HL-60 (cell line): ENCODE measurements around the gene SNX30.

ENCODE experiments used
- GABPA ChIP-seq: IDR thresholded peaks from 2 replicates; pipeline ENCODE4 v1.6.1; 2012; ENCODE audit warnings: low read depth
- POLR2AphosphoS5 ChIP-seq: IDR thresholded peaks from 2 replicates; pipeline ENCODE4 v1.6.1; 2012; ENCODE audit warnings: low read depth
- TF ChIP-seq, protein P1 (sequence below): IDR thresholded peaks from one replicate; pipeline ENCODE4 v1.5.1; 2011; ENCODE audit warnings: low read length, control low read depth, inconsistent platforms; ENCODE audit not compliant: insufficient read depth

DNA sequence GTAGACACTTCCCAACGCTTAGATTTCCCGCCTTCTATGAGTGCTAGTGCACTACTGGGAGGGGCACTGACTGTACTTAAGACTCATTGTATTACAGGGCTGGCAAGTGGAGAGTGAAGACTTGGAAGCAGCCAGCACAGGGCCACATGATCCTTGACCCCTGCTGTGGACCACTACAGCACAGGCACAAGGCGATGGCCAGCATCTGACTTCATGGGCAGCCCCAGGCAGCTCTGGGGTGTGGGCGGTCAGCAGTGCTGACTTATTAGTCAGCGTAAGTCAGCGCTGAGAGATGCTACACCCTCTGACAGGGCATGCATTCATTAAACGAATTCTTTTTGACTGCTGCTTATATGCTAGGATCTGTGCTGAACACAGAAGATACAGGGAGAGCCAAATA is 130.8 kb downstream of the SNX30 start:
- TF ChIP-seq, protein P1, sequence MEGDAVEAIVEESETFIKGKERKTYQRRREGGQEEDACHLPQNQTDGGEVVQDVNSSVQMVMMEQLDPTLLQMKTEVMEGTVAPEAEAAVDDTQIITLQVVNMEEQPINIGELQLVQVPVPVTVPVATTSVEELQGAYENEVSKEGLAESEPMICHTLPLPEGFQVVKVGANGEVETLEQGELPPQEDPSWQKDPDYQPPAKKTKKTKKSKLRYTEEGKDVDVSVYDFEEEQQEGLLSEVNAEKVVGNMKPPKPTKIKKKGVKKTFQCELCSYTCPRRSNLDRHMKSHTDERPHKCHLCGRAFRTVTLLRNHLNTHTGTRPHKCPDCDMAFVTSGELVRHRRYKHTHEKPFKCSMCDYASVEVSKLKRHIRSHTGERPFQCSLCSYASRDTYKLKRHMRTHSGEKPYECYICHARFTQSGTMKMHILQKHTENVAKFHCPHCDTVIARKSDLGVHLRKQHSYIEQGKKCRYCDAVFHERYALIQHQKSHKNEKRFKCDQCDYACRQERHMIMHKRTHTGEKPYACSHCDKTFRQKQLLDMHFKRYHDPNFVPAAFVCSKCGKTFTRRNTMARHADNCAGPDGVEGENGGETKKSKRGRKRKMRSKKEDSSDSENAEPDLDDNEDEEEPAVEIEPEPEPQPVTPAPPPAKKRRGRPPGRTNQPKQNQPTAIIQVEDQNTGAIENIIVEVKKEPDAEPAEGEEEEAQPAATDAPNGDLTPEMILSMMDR: no peak
- no peak for TF ChIP-seq POLR2AphosphoS5
- TF ChIP-seq GABPA: no peak
